Fibroblast of lung (primary cell): ENCODE results near the gene SMAD3.

Source experiments
- CTCF ChIP-seq, 2 donors: IDR thresholded peaks in 1 of 2; conservative IDR thresholded peaks in 1 of 2; 1 replicate in 1 of 2; 2 replicates in 1 of 2; pipeline ENCODE4 v1.5.1; 2011 to 2012; ENCODE audit warnings: low read length in 2 of 2, control low read depth in 1 of 2, inconsistent platforms in 1 of 2, low read depth in 1 of 2, mild to moderate bottlenecking in 1 of 2
- EZH2 ChIP-seq: IDR thresholded peaks from 2 replicates; pipeline ENCODE4 v1.5.1; 2012; ENCODE audit warnings: low read length, control low read depth, mild to moderate bottlenecking; ENCODE audit errors: missing control alignments

- TF ChIP-seq CTCF (conservative IDR thresholded peaks at IDR 0.05 in 1 of 2, IDR thresholded peaks at IDR 0.05 in 1 of 2; ENCODE audit: low read depth in 1 of 2, low read length in 2 of 2) (no peak), EZH2 (no peak)
Measured at GRCh38 chr15:67165254-67166253, 100.2 kb downstream of the SMAD3 start.
